Cardiac fibroblast (primary cell): ENCODE results near the gene SPSB1.
"Not testable (repeated sequence)": the region's sequence is repeated elsewhere in the genome, so short reads cannot be mapped to it uniquely, and the experiment has no call there.

Experiments used
- DNase-seq, 2 donors: peaks; one replicate each; pipeline versions ENCODE4 v3.0.0 to v3.0.0-alpha.2; 2010; ENCODE audit warnings: low read depth in 2 of 2
- H3K4me3 ChIP-seq, 2 donors: replicated peaks in 1 of 2; 1 replicate in 1 of 2; 2 replicates in 1 of 2; pipeline ENCODE4 v1.5.1; 2011; ENCODE audit warnings: low read depth in 2 of 2, low read length in 2 of 2, mild to moderate bottlenecking in 2 of 2, moderate library complexity in 1 of 2
- TF ChIP-seq, protein P1 (sequence below): IDR thresholded peaks from one replicate; pipeline ENCODE4 v1.5.1; 2011; ENCODE audit warnings: low read depth, mild to moderate bottlenecking, low read length, inconsistent platforms

SPSB1 gene

DNA sequence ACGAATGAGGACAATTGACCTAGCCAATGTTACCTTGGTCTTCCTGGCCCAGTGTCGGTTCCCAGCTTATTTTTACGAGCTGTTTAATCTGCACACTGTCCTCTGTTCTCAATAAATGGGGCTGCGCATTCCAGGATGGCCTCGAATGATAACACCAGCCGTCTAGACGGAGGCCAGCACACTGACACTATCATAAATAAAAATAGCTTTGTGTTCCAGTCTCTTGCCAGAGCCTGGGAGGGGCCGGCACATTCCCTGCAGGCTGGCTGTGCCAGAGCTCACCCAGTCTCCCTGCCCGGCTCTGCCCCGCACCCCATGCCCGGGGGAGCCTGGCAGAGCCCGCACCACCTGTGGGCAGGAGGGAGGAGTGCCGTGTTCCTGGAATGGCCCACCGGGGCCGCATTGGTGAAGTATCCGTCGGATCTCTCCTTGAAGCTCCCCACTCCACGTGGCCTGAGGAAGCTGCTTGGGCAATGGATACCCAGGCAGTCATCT, 92.1 kb downstream of the SPSB1 start:
- DNase-seq = no peak
- H3K4me3 ChIP-seq = no peak overlapping the region
- TF ChIP-seq, protein P1, sequence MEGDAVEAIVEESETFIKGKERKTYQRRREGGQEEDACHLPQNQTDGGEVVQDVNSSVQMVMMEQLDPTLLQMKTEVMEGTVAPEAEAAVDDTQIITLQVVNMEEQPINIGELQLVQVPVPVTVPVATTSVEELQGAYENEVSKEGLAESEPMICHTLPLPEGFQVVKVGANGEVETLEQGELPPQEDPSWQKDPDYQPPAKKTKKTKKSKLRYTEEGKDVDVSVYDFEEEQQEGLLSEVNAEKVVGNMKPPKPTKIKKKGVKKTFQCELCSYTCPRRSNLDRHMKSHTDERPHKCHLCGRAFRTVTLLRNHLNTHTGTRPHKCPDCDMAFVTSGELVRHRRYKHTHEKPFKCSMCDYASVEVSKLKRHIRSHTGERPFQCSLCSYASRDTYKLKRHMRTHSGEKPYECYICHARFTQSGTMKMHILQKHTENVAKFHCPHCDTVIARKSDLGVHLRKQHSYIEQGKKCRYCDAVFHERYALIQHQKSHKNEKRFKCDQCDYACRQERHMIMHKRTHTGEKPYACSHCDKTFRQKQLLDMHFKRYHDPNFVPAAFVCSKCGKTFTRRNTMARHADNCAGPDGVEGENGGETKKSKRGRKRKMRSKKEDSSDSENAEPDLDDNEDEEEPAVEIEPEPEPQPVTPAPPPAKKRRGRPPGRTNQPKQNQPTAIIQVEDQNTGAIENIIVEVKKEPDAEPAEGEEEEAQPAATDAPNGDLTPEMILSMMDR = no peak

DNA sequence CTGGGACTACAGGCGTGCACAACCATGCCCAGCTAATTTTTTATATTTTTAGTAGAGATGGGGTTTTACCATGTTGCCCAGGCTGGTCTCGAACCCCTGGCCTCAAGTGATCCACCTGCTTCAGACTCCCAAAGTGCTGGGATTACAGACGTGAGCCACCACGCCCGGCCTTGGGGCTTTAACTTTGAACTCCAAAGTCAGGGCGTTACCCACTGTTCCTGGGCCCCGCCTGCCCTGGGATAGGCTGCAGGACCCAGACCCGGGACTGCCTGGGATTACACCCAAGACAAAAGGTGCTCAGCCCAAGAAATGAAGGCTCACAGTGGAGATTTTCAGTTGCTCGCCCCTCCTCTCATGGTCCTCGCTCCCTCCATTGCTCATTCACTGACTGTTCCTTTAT, 92.7 kb downstream of the SPSB1 start:
- not testable (repeated sequence) for DNase-seq

DNA sequence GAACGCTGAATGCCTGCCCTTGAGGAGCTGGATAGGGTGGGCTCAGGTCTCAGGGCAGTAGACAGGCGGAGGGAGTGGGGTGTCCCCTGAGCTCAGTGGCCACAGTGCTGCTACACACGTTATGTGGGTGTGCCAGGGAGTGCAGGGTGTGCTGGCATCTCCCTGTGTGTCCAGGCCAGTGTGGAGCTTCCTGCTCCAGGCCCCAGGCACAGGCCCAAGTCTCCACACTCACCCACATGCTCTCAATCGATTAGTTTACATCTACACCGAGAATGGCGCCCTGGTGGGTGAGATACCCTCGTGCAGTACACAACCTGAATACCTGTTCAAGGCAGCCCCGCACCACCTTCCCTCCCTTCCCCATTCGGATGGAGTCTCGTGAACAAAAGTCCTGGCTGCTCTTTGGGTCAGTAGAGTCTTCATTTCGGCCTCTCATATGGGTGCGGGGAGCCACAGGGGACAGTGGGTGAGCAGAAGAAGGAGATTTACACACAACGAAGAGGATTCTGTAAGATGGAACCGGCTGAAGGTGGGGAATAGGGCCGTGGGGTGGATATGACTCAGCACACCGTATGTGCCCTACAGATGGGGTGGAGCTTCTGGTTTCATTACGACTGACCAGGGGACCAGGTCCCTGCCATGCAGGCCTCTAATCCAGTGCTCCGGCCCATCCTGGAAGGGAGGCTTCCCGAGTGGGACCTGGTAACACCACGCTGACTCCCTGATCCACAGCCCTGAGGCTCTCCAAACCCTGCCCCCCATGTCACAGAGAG, 93.3 kb downstream of the SPSB1 start:
- TF ChIP-seq, protein P1 = no peak
- DNase-seq = no peak
- no peak overlapping the region for H3K4me3 ChIP-seq

More for the DNA sequence above, 92.7 kb downstream of the SPSB1 start:
- not testable (repeated sequence) for H3K4me3 ChIP-seq

DNA sequence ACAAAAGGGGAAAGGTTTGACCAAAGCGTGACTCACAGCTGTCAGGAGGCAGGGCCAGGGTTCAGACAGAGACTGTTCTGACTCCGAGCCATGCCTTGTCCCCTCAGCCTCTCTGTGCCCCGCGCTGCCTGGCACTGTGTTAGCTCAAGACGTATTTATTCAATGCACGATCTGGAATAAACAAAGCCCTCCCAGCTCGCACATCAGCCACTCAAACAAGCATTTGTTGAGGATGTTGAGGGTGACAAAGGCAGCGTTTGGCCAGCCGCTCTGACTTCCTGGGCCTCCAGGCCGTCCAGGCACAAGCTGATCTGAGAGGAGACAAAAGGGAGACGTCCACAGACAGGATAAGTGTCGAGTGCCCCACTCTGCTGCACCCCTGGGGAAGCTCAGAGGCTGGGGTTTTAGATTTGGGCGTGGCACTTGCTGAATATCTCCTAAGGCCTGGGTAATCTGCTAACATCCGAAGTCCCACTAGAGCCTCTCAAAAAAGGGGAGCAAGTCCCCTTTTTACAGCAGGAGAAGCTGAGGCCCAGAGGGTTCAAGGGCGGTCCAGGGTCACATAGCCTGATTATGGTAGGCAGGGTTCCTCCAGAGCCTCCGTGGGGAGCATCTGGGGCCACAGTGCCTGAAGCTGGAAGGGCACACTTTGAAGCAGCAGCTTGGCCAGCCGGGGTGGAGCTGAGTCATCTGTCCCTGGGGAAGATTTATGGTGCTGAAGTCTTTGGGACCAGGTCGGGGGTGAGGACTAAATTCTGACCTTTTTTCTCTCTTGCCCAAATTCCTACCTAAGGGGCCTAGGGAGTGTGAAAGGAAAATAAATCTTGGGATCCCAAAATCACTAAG, 95.9 kb downstream of the SPSB1 start:
- no peak overlapping the region for H3K4me3 ChIP-seq
- TF ChIP-seq, protein P1 = no peak
- peak; percentile 38 to 71 for DNase-seq

DNA sequence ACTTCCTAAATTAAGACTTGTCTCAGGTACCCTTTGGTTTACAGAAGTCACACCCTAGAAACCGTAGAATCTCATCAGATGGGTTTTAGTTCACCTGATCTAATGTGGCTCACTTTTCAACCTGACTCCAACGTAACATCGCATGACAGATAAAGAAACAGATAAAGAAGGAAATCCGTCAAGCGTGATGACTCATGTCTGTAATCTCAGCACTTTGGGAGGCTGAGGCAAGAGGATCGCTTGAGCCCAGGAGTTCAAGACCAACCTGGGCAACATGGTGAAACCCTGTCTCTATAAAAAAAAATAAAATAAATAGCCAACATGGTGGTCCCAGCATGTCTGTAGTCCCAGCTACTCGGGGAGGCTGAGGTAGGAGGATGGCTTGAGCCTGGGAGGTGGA, 97.3 kb downstream of the SPSB1 start:
- DNase-seq = no peak
- no peak overlapping the region for H3K4me3 ChIP-seq
- TF ChIP-seq, protein P1 = no peak

DNA sequence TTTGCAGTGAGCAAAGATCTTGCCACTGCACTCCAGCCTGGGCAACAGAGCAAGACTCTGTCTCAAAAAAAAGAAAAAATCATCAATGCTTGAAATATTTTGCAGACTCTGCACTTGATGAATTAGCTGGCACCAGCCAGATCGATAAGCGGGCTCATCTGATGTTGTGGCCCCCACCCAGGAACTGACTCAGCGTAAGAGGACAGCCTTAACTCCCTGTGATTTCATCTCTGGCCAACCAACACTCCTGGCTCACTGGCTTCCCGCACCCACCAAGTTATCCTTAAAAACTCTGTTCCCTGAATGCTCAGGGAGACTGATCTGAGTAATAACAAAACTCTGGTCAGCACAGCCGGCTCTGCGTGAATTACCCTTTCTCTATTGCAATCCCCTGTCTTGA, 98.9 kb downstream of the SPSB1 start:
- no peak overlapping the region for H3K4me3 ChIP-seq
- no peak for DNase-seq
- TF ChIP-seq, protein P1 = no peak

DNA sequence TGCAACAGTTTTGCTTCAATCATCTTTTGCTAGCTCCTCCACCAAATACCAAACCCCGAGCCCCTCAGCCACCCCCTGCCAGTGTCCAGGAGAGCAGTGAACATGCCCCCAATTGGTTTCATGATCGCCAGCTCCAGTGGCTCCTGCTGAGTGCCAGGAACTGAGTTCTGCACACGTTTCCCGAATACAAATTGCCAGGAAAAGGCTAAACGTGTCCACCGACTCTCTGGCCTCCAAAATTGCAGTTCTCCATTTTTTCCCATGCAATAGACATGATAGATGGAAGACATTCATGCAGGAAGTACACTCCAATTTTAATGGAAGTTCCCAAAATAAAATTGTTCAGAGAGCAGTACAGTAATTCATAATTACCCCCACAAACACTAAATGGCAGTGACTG, 101.3 kb downstream of the SPSB1 start:
- H3K4me3 ChIP-seq = no peak overlapping the region
- no peak for DNase-seq
- TF ChIP-seq, protein P1 = no peak
